Measurements from ENCODE around the gene PIP4P1. TPM values are rescaled to one million over a fixed set of nuclear protein-coding genes. Genes with fewer than 3 reads are reported as not detected.

The PIP4P1 gene
- total and polyA plus RNA-seq, 2 of the 13 experiments (the other 11 are each of a cell fraction or from before 2014, with no cell fraction given) = 33.4 to 47.0 TPM

GRCh38 chr14:20454516-20455354 is 6.5 kb downstream of the PIP4P1 start, which contains the start of the genes APEX1 and OSGEP (continued):
- TF ChIP-seq JUND (CRISPR knock-in tag; IDR thresholded peaks at IDR 0.05) (peak; percentile 71), EZH2 (conservative IDR thresholded peaks at IDR 0.05; ENCODE audit: low read depth, low read length) (no peak), ELF1 (CRISPR knock-in tag; IDR thresholded peaks at IDR 0.05) (peak; percentile 26; the same call in 1 of the 2 replicates), SOX13 (IDR thresholded peaks at IDR 0.05) (0 out of 2 replicates have a peak, but pooled peaks have one; percentile 52), SOX13 (CRISPR knock-in tag; conservative IDR thresholded peaks at IDR 0.05 in 1 of 2, IDR thresholded peaks at IDR 0.05 in 1 of 2) (peak in 1 of 2 experiments; percentile 34; a peak in 2 of 4 replicates), NFKBIZ (CRISPR knock-in tag; IDR thresholded peaks at IDR 0.05) (no peak), NRL (CRISPR knock-in tag; IDR thresholded peaks at IDR 0.05; ENCODE audit: borderline replicate concordance) (peak; percentile 62), PAXIP1 (CRISPR knock-in tag; conservative IDR thresholded peaks at IDR 0.05) (peak; percentile 65), ZNF3 (CRISPR knock-in tag; IDR thresholded peaks at IDR 0.05) (no peak), ATAD3A (CRISPR knock-in tag; IDR thresholded peaks at IDR 0.05) (no peak), CHCHD3 (CRISPR knock-in tag; IDR thresholded peaks at IDR 0.05) (no peak; the same call in 1 of the 2 replicates), ZSCAN12 (CRISPR knock-in tag; IDR thresholded peaks at IDR 0.05) (no peak), CEBPB (IDR thresholded peaks at IDR 0.05; ENCODE audit: borderline replicate concordance, low read depth, low read length) (no peak), ZNF547 (CRISPR knock-in tag; IDR thresholded peaks at IDR 0.05) (peak; percentile 78; the same call in 1 of the 2 replicates)
- TF ChIP-seq, protein P1, sequence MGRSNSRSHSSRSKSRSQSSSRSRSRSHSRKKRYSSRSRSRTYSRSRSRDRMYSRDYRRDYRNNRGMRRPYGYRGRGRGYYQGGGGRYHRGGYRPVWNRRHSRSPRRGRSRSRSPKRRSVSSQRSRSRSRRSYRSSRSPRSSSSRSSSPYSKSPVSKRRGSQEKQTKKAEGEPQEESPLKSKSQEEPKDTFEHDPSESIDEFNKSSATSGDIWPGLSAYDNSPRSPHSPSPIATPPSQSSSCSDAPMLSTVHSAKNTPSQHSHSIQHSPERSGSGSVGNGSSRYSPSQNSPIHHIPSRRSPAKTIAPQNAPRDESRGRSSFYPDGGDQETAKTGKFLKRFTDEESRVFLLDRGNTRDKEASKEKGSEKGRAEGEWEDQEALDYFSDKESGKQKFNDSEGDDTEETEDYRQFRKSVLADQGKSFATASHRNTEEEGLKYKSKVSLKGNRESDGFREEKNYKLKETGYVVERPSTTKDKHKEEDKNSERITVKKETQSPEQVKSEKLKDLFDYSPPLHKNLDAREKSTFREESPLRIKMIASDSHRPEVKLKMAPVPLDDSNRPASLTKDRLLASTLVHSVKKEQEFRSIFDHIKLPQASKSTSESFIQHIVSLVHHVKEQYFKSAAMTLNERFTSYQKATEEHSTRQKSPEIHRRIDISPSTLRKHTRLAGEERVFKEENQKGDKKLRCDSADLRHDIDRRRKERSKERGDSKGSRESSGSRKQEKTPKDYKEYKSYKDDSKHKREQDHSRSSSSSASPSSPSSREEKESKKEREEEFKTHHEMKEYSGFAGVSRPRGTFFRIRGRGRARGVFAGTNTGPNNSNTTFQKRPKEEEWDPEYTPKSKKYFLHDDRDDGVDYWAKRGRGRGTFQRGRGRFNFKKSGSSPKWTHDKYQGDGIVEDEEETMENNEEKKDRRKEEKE (IDR thresholded peaks at IDR 0.05) = no peak
- TF ChIP-seq, protein P2, sequence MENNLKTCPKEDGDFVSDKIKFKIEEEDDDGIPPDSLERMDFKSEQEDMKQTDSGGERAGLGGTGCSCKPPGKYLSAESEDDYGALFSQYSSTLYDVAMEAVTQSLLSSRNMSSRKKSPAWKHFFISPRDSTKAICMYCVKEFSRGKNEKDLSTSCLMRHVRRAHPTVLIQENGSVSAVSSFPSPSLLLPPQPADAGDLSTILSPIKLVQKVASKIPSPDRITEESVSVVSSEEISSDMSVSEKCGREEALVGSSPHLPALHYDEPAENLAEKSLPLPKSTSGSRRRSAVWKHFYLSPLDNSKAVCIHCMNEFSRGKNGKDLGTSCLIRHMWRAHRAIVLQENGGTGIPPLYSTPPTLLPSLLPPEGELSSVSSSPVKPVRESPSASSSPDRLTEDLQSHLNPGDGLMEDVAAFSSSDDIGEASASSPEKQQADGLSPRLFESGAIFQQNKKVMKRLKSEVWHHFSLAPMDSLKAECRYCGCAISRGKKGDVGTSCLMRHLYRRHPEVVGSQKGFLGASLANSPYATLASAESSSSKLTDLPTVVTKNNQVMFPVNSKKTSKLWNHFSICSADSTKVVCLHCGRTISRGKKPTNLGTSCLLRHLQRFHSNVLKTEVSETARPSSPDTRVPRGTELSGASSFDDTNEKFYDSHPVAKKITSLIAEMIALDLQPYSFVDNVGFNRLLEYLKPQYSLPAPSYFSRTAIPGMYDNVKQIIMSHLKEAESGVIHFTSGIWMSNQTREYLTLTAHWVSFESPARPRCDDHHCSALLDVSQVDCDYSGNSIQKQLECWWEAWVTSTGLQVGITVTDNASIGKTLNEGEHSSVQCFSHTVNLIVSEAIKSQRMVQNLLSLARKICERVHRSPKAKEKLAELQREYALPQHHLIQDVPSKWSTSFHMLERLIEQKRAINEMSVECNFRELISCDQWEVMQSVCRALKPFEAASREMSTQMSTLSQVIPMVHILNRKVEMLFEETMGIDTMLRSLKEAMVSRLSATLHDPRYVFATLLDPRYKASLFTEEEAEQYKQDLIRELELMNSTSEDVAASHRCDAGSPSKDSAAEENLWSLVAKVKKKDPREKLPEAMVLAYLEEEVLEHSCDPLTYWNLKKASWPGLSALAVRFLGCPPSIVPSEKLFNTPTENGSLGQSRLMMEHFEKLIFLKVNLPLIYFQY (CRISPR knock-in tag; IDR thresholded peaks at IDR 0.05; ENCODE audit: borderline replicate concordance) = 0 out of 2 replicates have a peak, but pooled peaks have one; percentile 12
